Chondrocyte (in vitro differentiated cells): Measurements from ENCODE around the gene ABCC3. TPM values are rescaled to one million over a fixed set of nuclear protein-coding genes. Genes with fewer than 3 reads are reported as not detected.

Experiments
- DNase-seq: peaks from one replicate; pipeline ENCODE4 v3.0.0; 2021; ENCODE audit warnings: mixed read lengths, low spot score
- H3K27ac Mint-ChIP-seq: one replicate; pipeline ENCODE4 v1.8.0; 2021; ENCODE audit warnings: mild to moderate bottlenecking, moderate library complexity, mixed read lengths; ENCODE audit not compliant: unreplicated experiment
- H3K27me3 Mint-ChIP-seq: 2 replicates; pipeline ENCODE4 v1.8.0; 2021; ENCODE audit warnings: low read depth, mixed read lengths
- H3K36me3 Mint-ChIP-seq: 2 replicates; pipeline ENCODE4 v1.8.0; 2021; ENCODE audit warnings: low read depth, mixed read lengths
- H3K4me1 Mint-ChIP-seq: 2 replicates; pipeline ENCODE4 v1.8.0; 2021; ENCODE audit warnings: low read depth, mild to moderate bottlenecking, mixed read lengths
- H3K4me3 Mint-ChIP-seq: one replicate; pipeline ENCODE4 v1.8.0; 2021; ENCODE audit warnings: mild to moderate bottlenecking, moderate library complexity, mixed read lengths; ENCODE audit not compliant: unreplicated experiment
- H3K9me3 Mint-ChIP-seq: 2 replicates; pipeline ENCODE4 v1.8.0; 2021; ENCODE audit warnings: low read depth, mixed read lengths
- total RNA-seq: library from RNA; stranded (reverse); gene quantifications from 3 replicates; pipeline ENCODE4 v1.2.1, GENCODE V29; 2021
- TF ChIP-seq, protein P1 (sequence below): fragments of 200-600 bp; sonication (generic); IDR thresholded peaks from 2 replicates; pipeline ENCODE4 v1.5.0; 2021; ENCODE audit warnings: antibody characterized with exemption, mild to moderate bottlenecking, moderate library complexity

The ABCC3 gene
- total RNA-seq, 1 donor from 2014 or later: 2.8 TPM

DNA sequence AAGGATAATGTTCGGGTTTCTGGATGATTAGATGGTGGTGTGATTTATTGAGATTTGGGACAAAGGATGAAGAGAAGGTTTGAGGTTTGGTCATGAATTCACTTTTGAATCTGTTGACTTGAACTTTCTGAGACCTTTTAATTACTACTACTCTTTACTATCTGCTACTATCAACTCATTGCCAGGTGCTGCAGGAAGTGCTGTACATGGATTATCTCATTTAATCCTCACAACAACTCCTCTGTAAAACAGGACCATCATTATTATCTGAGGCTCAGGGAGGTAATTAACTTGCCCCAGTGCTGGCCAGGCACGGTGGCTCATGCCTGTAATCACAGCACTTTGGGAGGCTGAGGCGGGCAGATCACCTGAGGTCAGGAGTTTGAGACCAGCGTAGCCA is 76.0 kb downstream of the ABCC3 start:
- H3K36me3 Mint-ChIP-seq: no peaks in the 10 kb centered on the region
- DNase-seq: no peak
- H3K4me3 Mint-ChIP-seq: no peak overlapping the region
- H3K27me3 Mint-ChIP-seq: no peaks in the 10 kb centered on the region
- H3K27ac Mint-ChIP-seq: no peak overlapping the region
- TF ChIP-seq, protein P1, sequence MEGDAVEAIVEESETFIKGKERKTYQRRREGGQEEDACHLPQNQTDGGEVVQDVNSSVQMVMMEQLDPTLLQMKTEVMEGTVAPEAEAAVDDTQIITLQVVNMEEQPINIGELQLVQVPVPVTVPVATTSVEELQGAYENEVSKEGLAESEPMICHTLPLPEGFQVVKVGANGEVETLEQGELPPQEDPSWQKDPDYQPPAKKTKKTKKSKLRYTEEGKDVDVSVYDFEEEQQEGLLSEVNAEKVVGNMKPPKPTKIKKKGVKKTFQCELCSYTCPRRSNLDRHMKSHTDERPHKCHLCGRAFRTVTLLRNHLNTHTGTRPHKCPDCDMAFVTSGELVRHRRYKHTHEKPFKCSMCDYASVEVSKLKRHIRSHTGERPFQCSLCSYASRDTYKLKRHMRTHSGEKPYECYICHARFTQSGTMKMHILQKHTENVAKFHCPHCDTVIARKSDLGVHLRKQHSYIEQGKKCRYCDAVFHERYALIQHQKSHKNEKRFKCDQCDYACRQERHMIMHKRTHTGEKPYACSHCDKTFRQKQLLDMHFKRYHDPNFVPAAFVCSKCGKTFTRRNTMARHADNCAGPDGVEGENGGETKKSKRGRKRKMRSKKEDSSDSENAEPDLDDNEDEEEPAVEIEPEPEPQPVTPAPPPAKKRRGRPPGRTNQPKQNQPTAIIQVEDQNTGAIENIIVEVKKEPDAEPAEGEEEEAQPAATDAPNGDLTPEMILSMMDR: no peak
- no peaks in the 10 kb centered on the region for H3K9me3 Mint-ChIP-seq
- H3K4me1 Mint-ChIP-seq: peaks cover 28% of the 10 kb centered on the region

DNA sequence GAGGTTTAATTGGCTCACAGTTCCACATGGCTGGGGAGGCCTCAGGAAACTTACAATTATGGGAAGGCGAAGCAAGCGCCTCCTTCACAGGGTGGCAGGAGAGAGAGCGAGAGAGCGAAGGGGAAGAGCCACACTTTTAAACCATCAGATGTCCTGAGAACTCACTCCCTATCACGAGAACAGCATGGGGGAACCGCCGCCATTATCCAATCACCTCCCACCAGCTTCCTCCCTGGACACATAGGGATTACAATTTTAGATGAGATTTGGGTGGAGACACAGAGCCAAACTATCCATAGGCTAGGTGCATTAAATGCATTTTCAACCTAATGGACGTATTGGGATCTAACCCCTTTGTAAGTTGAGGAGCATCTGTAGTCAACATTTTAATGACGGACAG is 78.0 kb downstream of the ABCC3 start:
- H3K4me1 Mint-ChIP-seq: peaks cover 21% of the 10 kb centered on the region
- H3K27me3 Mint-ChIP-seq: no peaks in the 10 kb centered on the region
- TF ChIP-seq, protein P1: no peak
- no peak overlapping the region for H3K4me3 Mint-ChIP-seq
- no peaks in the 10 kb centered on the region for H3K9me3 Mint-ChIP-seq
- no peak for DNase-seq
- no peak overlapping the region for H3K27ac Mint-ChIP-seq
- H3K36me3 Mint-ChIP-seq: no peaks in the 10 kb centered on the region

DNA sequence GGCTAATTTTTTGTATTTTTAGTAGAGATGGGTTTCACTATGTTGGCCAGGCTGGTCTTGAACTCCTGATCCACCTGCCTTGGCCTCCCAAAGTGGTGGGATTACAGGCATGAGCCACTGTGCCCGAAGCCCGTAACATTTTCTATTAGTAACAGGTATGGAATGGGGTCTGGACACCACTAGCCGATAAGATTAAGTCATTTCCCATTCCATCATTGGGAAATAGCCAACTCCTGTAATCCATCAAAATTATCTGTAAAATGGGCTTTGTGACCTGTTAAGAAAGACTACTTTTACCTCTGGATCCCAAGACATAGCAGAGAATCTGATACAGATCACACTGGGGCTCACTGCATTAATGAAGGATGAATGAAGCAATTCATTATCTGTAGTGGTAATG is 80.8 kb downstream of the ABCC3 start:
- H3K4me1 Mint-ChIP-seq: peaks cover 5% of the 10 kb centered on the region
- H3K36me3 Mint-ChIP-seq: no peaks in the 10 kb centered on the region
- no peak overlapping the region for H3K27ac Mint-ChIP-seq
- TF ChIP-seq, protein P1: no peak
- no peaks in the 10 kb centered on the region for H3K27me3 Mint-ChIP-seq
- no peak overlapping the region for H3K4me3 Mint-ChIP-seq
- no peak for DNase-seq
- no peaks in the 10 kb centered on the region for H3K9me3 Mint-ChIP-seq

DNA sequence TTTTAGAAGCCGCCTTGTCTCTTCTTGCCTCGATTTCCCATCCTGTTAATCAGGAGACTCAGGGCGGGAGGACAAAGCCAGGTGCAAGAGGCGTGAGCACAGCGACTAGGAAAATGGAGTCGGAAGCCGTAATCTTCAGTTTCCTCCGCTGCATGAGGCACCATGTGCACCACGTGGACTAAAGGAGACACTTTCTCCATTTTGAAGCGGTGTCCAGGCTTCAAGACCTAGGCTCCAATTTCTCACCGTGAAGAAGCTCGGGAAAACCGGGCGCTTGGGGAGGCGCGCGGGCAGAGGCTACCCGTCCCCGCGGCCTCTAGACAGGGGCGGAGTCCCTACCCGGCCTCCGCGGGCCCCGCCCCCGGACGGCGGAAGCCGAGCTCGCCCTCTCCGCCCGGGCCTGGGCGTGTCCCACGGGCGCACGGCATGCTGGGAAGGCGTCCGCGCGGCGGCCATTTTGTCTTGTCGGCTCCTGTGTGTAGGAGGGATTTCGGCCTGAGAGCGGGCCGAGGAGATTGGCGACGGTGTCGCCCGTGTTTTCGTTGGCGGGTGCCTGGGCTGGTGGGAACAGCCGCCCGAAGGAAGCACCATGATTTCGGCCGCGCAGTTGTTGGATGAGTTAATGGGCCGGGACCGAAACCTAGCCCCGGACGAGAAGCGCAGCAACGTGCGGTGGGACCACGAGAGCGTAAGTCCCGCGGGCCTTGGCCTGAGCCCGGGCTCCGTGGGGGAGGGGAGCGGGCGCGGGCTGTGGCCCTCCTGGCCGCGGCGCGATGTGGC is 84.7 kb downstream of the ABCC3 start, which contains the start of gene LUC7L3:
Gene LUC7L3, plus strand, starts transcription at position 460 of the 780 bp plus-strand sequence. Its CDS starts 130 bp downstream, at position 590.
- Mint-ChIP-seq H3K36me3 (no peaks in the 10 kb centered on the region), H3K4me3 (peak within 1 kb of the TSS; percentile 94), H3K4me1 (peaks cover 42% of the 10 kb centered on the region), H3K9me3 (no peaks in the 10 kb centered on the region), H3K27ac (peak within 1 kb of the TSS; percentile 99), H3K27me3 (no peaks in the 10 kb centered on the region)
- DNase-seq: peak; percentile 98
- TF ChIP-seq, protein P1: no peak

DNA sequence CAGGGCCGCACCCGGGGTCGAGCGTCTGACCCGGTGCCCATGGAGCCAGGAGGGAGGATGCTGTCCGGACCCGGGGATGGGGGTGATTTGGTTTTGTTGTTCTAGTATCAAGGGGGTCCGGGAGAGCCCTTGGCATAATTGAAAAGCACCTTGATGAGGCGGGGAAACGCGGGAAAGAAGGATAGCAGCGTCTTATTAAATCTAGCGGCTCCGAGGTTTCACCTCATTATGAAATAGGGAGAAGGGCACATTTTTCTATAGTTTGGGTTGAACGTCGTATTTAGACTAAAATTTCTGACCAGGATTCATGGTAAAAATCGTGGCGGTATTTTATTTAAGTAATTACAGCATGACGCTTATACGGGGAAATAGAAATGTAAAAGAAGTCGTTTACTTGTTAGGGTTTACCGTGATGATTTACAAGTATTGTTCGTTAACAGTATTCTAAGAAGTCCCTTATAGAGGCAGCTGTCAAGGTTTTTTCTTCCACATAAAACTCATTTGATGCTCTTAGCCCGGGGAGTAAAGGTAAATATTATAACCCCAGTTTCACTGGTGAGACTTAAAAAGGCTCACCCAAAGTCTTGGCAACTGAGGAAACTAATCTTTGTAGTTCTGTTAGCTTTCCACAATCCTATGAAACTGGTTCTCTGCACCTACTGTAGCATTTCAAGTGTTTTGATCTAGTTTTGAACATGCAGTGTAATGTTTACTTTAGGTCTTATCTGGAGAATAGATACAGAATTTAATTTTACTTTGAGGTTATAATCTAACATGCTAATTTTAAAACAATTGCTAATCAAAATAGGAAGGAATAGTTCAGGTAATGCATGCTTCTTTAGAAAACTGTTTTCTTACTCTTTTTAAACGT is 85.5 kb downstream of the ABCC3 start:
- Mint-ChIP-seq H3K9me3 (no peaks in the 10 kb centered on the region), H3K4me1 (peaks cover 42% of the 10 kb centered on the region), H3K27me3 (no peaks in the 10 kb centered on the region)

More for the DNA sequence above, 85.5 kb downstream of the ABCC3 start:
- peak overlapping the region; percentile 94 for H3K4me3 Mint-ChIP-seq
- TF ChIP-seq, protein P1: no peak
- H3K27ac Mint-ChIP-seq: peak overlapping the region; percentile 99
- no peak for DNase-seq
- H3K36me3 Mint-ChIP-seq: no peaks in the 10 kb centered on the region
